Calu3 (cell line): ENCODE data around the gene CRHR2. TPM values are rescaled to one million over a fixed set of nuclear protein-coding genes. Genes with fewer than 3 reads are reported as not detected.

Experiments
- BruUV-seq: library from RNA; stranded (reverse); fragments of 400-500 nt; replicated peaks from 2 replicates; lab custom pipeline; 2021; lab: Mats Ljungman, UMichigan
- CTCF ChIA-PET: fragments of 300-600 bp; sonication (Branson Sonifier 250); formaldehyde crosslinking; loops from one replicate; lab custom pipeline; 2022; ENCODE audit warnings: antibody characterized with exemption; lab: Charles Lee
- DNase-seq: peaks from one replicate; pipeline ENCODE4 v3.0.0; 2022
- H3K27ac Mint-ChIP-seq: one replicate; pipeline ENCODE4 v1.8.0; 2022; ENCODE audit warnings: mixed read lengths; ENCODE audit not compliant: unreplicated experiment
- H3K27me3 Mint-ChIP-seq: one replicate; pipeline ENCODE4 v1.8.0; 2022; ENCODE audit warnings: mixed read lengths; ENCODE audit not compliant: unreplicated experiment
- H3K36me3 Mint-ChIP-seq: one replicate; pipeline ENCODE4 v1.8.0; 2022; ENCODE audit warnings: mild to moderate bottlenecking, moderate library complexity, mixed read lengths; ENCODE audit not compliant: insufficient read depth, unreplicated experiment
- H3K4me1 Mint-ChIP-seq: one replicate; pipeline ENCODE4 v1.8.0; 2022; ENCODE audit warnings: mild to moderate bottlenecking, low read depth, mixed read lengths; ENCODE audit not compliant: unreplicated experiment
- H3K4me3 Mint-ChIP-seq: one replicate; pipeline ENCODE4 v1.8.0; 2022; ENCODE audit warnings: mild to moderate bottlenecking, low read depth, moderate library complexity, mixed read lengths; ENCODE audit not compliant: unreplicated experiment
- H3K9me3 Mint-ChIP-seq: one replicate; pipeline ENCODE4 v1.8.0; 2022; ENCODE audit warnings: low read depth, mixed read lengths; ENCODE audit not compliant: unreplicated experiment
- intact Hi-C: fragments of 100-400 bp; cut with micrococcal nuclease; formaldehyde crosslinking; loops from one replicate; pipeline ENCODE4 v1.10.0; 2022; ENCODE audit not compliant: unreplicated experiment
- total RNA-seq: library from RNA; stranded (reverse); gene quantifications from 2 replicates; pipeline ENCODE4 v1.2.3, GENCODE V29; 2022
- TF ChIP-seq, protein P1 (sequence below): fragments of 200-600 bp; IDR thresholded peaks from one replicate; pipeline ENCODE4 v1.8.0; 2022; ENCODE audit warnings: antibody characterized with exemption; ENCODE audit not compliant: unreplicated experiment

CRHR2 gene
- total RNA-seq, 1 experiment from 2014 or later: not detected

DNA sequence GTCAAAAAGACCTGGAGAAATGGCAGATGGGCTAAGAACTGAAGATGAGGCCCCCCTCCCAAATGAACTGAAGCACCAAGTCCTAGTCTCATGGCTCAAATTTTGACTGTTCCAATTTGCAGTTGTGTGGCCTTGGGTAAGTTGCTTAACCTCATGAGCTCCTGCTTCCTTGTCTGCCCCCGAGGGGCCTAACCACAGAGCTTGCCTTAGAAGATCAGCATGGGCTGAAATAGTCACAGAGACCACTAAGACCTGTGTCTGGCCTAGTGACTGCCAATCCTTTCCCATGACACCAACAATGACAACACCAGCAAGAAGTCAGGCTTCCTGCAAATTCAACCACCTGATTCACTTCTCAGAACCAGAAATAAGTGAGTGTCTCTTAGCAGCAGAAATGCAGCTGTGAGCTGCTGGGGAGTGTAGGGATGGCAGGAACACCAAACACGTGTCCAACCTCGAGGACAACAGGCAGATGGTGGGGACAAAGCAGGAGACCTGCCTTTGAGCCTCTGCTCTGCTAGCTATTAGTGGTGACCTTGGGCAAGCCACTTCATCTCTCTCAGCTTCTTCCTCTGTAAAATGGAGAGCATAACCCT, 23.7 kb downstream of the CRHR2 start:
- no peak overlapping the region for H3K4me3 Mint-ChIP-seq
- no peak overlapping the region for H3K27ac Mint-ChIP-seq
- intact Hi-C loops: no loop called here
- H3K9me3 Mint-ChIP-seq: no peaks in the 10 kb centered on the region
- DNase-seq: no peak
- CTCF ChIA-PET: interaction anchor here (0.7 to 0.9 kb wide), 3 partner anchors 21 to 138 kb away, joined by 3 to 5 read pairs (median 3); no protein-coding TSS in a partner anchor
- TF ChIP-seq, protein P1, sequence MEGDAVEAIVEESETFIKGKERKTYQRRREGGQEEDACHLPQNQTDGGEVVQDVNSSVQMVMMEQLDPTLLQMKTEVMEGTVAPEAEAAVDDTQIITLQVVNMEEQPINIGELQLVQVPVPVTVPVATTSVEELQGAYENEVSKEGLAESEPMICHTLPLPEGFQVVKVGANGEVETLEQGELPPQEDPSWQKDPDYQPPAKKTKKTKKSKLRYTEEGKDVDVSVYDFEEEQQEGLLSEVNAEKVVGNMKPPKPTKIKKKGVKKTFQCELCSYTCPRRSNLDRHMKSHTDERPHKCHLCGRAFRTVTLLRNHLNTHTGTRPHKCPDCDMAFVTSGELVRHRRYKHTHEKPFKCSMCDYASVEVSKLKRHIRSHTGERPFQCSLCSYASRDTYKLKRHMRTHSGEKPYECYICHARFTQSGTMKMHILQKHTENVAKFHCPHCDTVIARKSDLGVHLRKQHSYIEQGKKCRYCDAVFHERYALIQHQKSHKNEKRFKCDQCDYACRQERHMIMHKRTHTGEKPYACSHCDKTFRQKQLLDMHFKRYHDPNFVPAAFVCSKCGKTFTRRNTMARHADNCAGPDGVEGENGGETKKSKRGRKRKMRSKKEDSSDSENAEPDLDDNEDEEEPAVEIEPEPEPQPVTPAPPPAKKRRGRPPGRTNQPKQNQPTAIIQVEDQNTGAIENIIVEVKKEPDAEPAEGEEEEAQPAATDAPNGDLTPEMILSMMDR: no peak
- no peaks in the 10 kb centered on the region for H3K4me1 Mint-ChIP-seq
- peaks cover 41% of the 10 kb centered on the region for H3K27me3 Mint-ChIP-seq
- no TSS peak for BruUV-seq
- H3K36me3 Mint-ChIP-seq: peaks cover 19% of the 10 kb centered on the region

DNA sequence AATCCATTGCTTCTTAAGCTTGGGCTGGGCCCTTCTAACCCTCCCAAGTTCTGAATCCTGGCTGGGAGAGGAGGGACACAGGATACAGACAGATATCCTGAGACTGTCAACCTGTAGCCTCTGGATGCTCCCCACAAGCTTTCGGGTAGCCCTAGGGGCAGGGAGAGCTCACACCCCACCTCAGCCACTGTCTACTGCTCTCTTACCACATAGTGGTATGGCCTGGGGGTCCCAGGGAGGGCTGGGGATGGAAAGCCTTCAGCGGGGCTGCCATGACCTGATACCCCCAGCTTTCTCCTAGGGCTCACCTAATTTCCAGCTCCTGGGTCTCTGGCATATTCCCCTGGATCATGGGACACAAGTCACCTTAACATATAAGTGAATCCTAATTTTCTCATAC, 25.1 kb downstream of the CRHR2 start:
- TF ChIP-seq, protein P1: no peak
- CTCF ChIA-PET: interaction anchor here (0.6 kb wide), 1 partner anchor 43 kb away, joined by 3 read pairs; no protein-coding TSS in a partner anchor
- Mint-ChIP-seq H3K4me1 (no peaks in the 10 kb centered on the region), H3K27ac (no peak overlapping the region), H3K4me3 (no peak overlapping the region), H3K9me3 (no peaks in the 10 kb centered on the region), H3K36me3 (peaks cover 16% of the 10 kb centered on the region), H3K27me3 (peaks cover 27% of the 10 kb centered on the region)
- DNase-seq: no peak
- intact Hi-C loops: no loop called here
- no TSS peak for BruUV-seq

DNA sequence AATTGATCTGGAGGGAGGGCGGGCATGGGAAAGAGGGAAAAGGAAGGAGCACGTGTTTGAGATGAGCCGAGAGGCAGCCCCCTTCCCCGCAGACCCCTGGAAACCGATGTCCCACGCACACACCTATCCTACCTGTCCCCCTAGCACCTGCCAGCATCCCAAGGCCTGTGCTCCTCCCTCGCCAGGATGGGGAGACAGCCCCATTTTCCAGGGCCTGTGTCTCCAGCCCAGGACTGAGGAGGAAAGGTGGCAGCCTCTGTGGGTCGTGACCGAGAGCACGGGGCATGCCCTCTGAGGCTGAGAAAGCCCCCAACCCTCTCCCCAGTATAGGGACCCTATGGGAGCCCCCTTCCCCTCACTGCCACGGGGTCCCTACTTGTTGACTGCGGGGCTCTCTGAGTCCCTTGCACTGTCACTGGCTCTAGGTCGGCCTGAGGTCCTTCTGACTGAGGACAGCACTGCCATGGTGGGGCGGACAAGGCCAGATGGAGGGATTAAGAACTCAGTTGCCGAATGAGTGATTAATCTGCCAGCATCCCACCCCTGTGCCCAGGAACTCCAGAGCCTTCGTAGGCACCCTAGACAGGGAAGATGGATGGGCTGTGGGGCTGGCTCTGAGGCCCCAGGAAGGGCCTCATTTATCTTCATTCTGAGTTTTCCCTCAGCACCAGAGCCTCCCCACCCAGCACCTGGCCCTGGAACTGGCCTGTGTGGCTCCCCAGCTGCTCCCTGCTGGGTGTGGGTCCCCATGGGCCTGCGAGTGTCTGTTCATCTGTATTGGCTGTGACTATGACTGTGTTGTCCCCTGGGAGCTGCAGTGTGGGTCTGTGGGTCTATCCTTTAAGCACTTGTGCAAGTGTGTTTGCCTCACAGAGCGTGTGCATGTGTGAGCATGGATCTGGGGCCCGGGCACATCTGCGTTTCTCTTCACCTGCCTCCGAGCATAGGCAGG, 26.0 kb downstream of the CRHR2 start:
- no peaks in the 10 kb centered on the region for H3K4me1 Mint-ChIP-seq

More for the DNA sequence above, 26.0 kb downstream of the CRHR2 start:
- no peaks in the 10 kb centered on the region for H3K9me3 Mint-ChIP-seq
- peaks cover 18% of the 10 kb centered on the region for H3K27me3 Mint-ChIP-seq
- intact Hi-C loops: no loop called here
- BruUV-seq: no TSS peak
- no peak overlapping the region for H3K4me3 Mint-ChIP-seq
- TF ChIP-seq, protein P1: no peak
- H3K36me3 Mint-ChIP-seq: peaks cover 16% of the 10 kb centered on the region
- no peak for DNase-seq
- H3K27ac Mint-ChIP-seq: no peak overlapping the region
- CTCF ChIA-PET: no interaction called here
